Measurements from ENCODE around the gene PIP4P1.

DNA sequence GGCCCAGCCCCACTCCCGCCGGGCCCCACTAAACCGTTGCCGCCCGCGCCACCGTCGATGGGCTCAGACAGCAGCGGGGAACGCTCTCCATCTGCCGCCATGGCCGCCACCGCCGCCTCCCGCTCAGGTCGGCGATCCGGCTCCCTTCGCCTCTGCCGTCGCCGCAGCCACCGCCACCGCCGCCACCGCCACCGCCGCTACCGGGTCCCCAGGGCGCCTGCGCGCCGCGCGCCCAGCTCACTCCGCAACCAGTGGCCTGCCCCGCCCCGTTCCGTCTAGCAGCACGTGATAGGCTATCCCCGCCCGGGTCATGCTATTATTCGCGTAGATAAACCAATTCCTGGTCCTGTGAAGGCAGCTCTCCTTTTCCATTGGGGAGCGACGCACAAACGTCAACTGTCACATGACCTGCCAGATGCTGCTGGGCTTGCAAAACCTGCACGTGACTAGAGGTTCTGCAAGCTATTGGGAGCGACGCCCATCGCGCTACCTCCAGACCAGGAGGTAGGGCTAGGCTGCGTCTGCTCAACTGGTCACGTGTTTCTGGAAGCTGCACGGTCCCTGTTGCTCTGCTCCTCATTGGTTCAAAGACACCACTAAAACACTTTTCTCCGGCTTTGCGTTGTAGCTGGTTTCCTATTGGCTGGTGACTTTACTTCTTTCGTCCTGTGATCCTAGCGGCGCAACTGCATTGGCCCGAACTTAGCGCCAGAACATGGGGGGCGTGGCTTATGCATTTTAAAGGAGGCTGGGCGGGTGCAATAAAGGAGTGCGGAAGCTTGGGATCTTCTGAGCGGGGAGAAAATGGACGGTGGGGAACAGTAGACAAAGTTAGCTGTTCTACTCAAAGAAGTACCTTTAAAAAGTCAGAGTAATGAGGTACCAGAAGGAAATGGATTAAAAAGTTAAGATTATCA lies at the start of gene PIP4P1:
- TF ChIP-seq, protein P1, sequence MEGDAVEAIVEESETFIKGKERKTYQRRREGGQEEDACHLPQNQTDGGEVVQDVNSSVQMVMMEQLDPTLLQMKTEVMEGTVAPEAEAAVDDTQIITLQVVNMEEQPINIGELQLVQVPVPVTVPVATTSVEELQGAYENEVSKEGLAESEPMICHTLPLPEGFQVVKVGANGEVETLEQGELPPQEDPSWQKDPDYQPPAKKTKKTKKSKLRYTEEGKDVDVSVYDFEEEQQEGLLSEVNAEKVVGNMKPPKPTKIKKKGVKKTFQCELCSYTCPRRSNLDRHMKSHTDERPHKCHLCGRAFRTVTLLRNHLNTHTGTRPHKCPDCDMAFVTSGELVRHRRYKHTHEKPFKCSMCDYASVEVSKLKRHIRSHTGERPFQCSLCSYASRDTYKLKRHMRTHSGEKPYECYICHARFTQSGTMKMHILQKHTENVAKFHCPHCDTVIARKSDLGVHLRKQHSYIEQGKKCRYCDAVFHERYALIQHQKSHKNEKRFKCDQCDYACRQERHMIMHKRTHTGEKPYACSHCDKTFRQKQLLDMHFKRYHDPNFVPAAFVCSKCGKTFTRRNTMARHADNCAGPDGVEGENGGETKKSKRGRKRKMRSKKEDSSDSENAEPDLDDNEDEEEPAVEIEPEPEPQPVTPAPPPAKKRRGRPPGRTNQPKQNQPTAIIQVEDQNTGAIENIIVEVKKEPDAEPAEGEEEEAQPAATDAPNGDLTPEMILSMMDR (IDR thresholded peaks at IDR 0.05), result peak in 1 of 3 experiments; percentile 16
- peak in 1 of 2 donors; percentile 90 for TF ChIP-seq POLR2A (IDR thresholded peaks at IDR 0.05)

Data from vagina (tissue), 2 donors.